K562 (cell line): ENCODE results near the gene GPR153. TPM values are rescaled to one million over a fixed set of nuclear protein-coding genes. Genes with fewer than 3 reads are reported as not detected.

Experiments used
- ATAC-seq: fragments of 200-7000 bp; cut with Tn5 transposase; 3 replicates; pipeline ENCODE4 v1.9.1; 2020; ENCODE audit warnings: moderate library complexity
- BruUV-seq: library from RNA; stranded (reverse); fragments of 400-500 nt; replicated peaks from 2 replicates; lab custom pipeline; 2021; lab: Mats Ljungman, UMichigan
- CTCF ChIA-PET: fragments of 300-600 bp; formaldehyde crosslinking; extraction: SDS; loops from one replicate; lab custom pipeline; 2021; ENCODE audit warnings: low intra/inter-chr PET ratio; lab: Yijun Ruan, JAX
- POLR2A ChIA-PET: fragments of 300-600, 350-650 bp; sonication (Branson Sonifier 250); formaldehyde crosslinking; extraction: SDS; loops from one replicate; lab custom pipeline; 2021; ENCODE audit warnings: antibody characterized with exemption, inconsistent platforms; lab: Yijun Ruan, JAX
- DNase-seq, 4 experiments: peaks; one replicate each; pipeline versions ENCODE4 v3.0.0 to v3.0.0-alpha.2; 2011 to 2018; ENCODE audit warnings: low spot score in 3 of 4, mixed read lengths in 3 of 4; ENCODE audit errors: extremely low read depth in 1 of 4
- FAIRE-seq: peaks from 2 replicates; lab custom pipeline; 2011; peaks lifted over from hg19 to GRCh38; lab: Jason Lieb, UNC
- H2AFZ ChIP-seq: 2 replicates; pipeline ENCODE4 v1.6.0; 2011; ENCODE audit warnings: low read depth, low read length, control low read depth, inconsistent platforms
- H3K27ac ChIP-seq: fragments of 200-600 bp; 3 replicates; pipeline ENCODE4 v1.8.0; 2011; ENCODE audit warnings: low read depth, mild to moderate bottlenecking, control low read depth, inconsistent platforms, low read length, moderate library complexity, mixed read lengths; ENCODE audit errors: extremely low read depth
- H3K27me3 ChIP-seq, 2 experiments: fragments of 300-600 bp in 1 of 2; 2 replicates in 1 of 2; 3 replicates in 1 of 2; pipeline versions ENCODE4 v1.6.0 to v1.8.0; 2011; ENCODE audit warnings: inconsistent platforms in 2 of 2, low read length in 2 of 2, mild to moderate bottlenecking in 1 of 2, mixed read lengths in 1 of 2, moderate library complexity in 1 of 2; ENCODE audit not compliant: control insufficient read depth in 2 of 2, insufficient read depth in 2 of 2
- H3K36me3 ChIP-seq: fragments of 300-600 bp; 3 replicates; pipeline ENCODE4 v1.8.0; 2011; ENCODE audit warnings: mild to moderate bottlenecking, low read length, inconsistent platforms; ENCODE audit not compliant: control insufficient read depth, insufficient read depth
- H3K4me1 ChIP-seq, 2 experiments: fragments of 200-600 bp in 1 of 2; replicated peaks in 1 of 2; 2 replicates in 1 of 2; 3 replicates in 1 of 2; pipeline versions ENCODE4 v1.5.1 to v1.8.0; 2011; ENCODE audit warnings: inconsistent platforms in 2 of 2, low read length in 2 of 2, mild to moderate bottlenecking in 1 of 2, mixed read lengths in 1 of 2, moderate library complexity in 1 of 2; ENCODE audit not compliant: control insufficient read depth in 2 of 2, insufficient read depth in 2 of 2
- H3K4me2 ChIP-seq: 2 replicates; pipeline ENCODE4 v1.6.1; 2011; ENCODE audit warnings: low read length, control low read depth, inconsistent platforms, mixed read lengths; ENCODE audit not compliant: insufficient read depth
- H3K4me3 ChIP-seq: fragments of 200-600 bp; sonication (generic), shearing (Covaris generic); 2 replicates; pipeline ENCODE4 v1.5.1; 2016; ENCODE audit warnings: control low read depth, inconsistent platforms
- H3K79me2 ChIP-seq: fragments of 200-600 bp; 3 replicates; pipeline ENCODE4 v1.8.0; 2011; ENCODE audit warnings: low read length, inconsistent platforms; ENCODE audit not compliant: control insufficient read depth, insufficient read depth
- H3K9ac ChIP-seq, 2 experiments: 2 replicates each; pipeline versions ENCODE4 v1.6.0 to v1.6.1; 2011; ENCODE audit warnings: low read depth in 2 of 2, low read length in 2 of 2, control low read depth in 1 of 2, inconsistent platforms in 1 of 2, mild to moderate bottlenecking in 1 of 2, mixed read lengths in 1 of 2; ENCODE audit not compliant: insufficient read depth in 1 of 2
- H3K9me1 ChIP-seq: one replicate; pipeline ENCODE4 v1.6.0; 2011; ENCODE audit warnings: inconsistent platforms, mild to moderate bottlenecking, low read length, moderate library complexity; ENCODE audit not compliant: control insufficient read depth, insufficient read depth
- H3K9me3 ChIP-seq: replicated peaks from 2 replicates; pipeline ENCODE4 v1.5.1; 2011; ENCODE audit warnings: low read depth, low read length, inconsistent platforms; ENCODE audit not compliant: control insufficient read depth, insufficient read depth
- H4K20me1 ChIP-seq: replicated peaks from 2 replicates; pipeline ENCODE4 v1.6.1; 2011; ENCODE audit warnings: low read length, inconsistent platforms, mixed read lengths; ENCODE audit not compliant: control insufficient read depth, insufficient read depth
- HOMEZ ChIP-seq: fragments of 250-450 bp; sonication (Bioruptor Pico); IDR thresholded peaks from 2 replicates; pipeline ENCODE4 v1.4.0; 2020; ENCODE audit warnings: mild to moderate bottlenecking, moderate library complexity
- HOXB6 ChIP-seq: fragments of 250-450 bp; sonication (Bioruptor Pico); IDR thresholded peaks from 2 replicates; pipeline ENCODE4 v1.5.1; 2022; ENCODE audit warnings: mild to moderate bottlenecking, borderline replicate concordance
- POLR2AphosphoS2 ChIP-seq: IDR thresholded peaks from 2 replicates; pipeline ENCODE4 v1.6.1; 2012; ENCODE audit warnings: low read length, improper control_type of control experiment
- POLR2G ChIP-seq: fragments of 200-400 bp; formaldehyde crosslinking; IDR thresholded peaks from 2 replicates; pipeline ENCODE4 v1.6.1; 2017; ENCODE audit warnings: low read depth, mild to moderate bottlenecking, antibody characterized with exemption, low read length, moderate library complexity
- RBFOX2 ChIP-seq: fragments of 200-400 bp; formaldehyde crosslinking; IDR thresholded peaks from 2 replicates; pipeline ENCODE4 v1.6.1; 2017; ENCODE audit warnings: low read depth, mild to moderate bottlenecking, low read length, moderate library complexity
- ZNF263 ChIP-seq: sonication (generic); formaldehyde crosslinking; IDR thresholded peaks from 2 replicates; pipeline ENCODE4 v1.8.0; 2022; ENCODE audit warnings: mild to moderate bottlenecking, missing genetic modification reagents, borderline replicate concordance
- WGBS: fragments of 100-300 bp; shearing (Covaris generic); methylation state at CpG from one replicate; pipeline ENCODE4 v1.1.6; 2016; ENCODE audit warnings: low coverage, mixed read lengths; ENCODE audit not compliant: insufficient coverage; ENCODE audit errors: missing lambda C conversion rate; 5-methylcytosine and 5-hydroxymethylcytosine counted together
- in situ Hi-C: fragments of 300-500 bp; cut with MboI; formaldehyde crosslinking; loops from 4 replicates; pipeline ENCODE4 v1.15.0; 2018; ENCODE audit warnings: inconsistent platforms, mixed read lengths
- intact Hi-C: fragments of 100-400 bp; cut with micrococcal nuclease; formaldehyde crosslinking; loops from 2 replicates; pipeline ENCODE4 v1.14.2; 2022
- polyA plus RNA-seq, 8 experiments: library from polyadenylated mRNA; depleted of rRNA in 4 of 8; stranded (reverse) in 5 of 8; unstranded in 3 of 8; fragments of >200 nt; fragmentation: Nextera tagmentation in 2 of 8; fragmentation: Illumina TruSeq in 1 of 8; extraction: Ambion mirVana in 2 of 8; extraction: Trizol in 1 of 8; gene quantifications; 2 replicates each; pipeline versions ENCODE4 v1.2.1 to v1.2.3, GENCODE V29; 2011 to 2014; ENCODE audit warnings: inconsistent platforms in 1 of 8, missing spikeins in 1 of 8
- total RNA-seq, 7 experiments: library from RNA; depleted of rRNA in 6 of 7; stranded (reverse); fragments of >200 nt in 6 of 7; fragmentation: Illumina TruSeq in 2 of 7; extraction: Trizol in 2 of 7; gene quantifications; 2 replicates each; pipeline versions ENCODE4 v1.2.1 to v1.2.3, GENCODE V29; 2011 to 2021; ENCODE audit warnings: low replicate concordance in 1 of 7
- TF ChIP-seq, protein P1 (sequence below), 2 experiments: IDR thresholded peaks; 2 replicates each; pipeline ENCODE4 v1.6.1; 2012; ENCODE audit warnings: improper control_type of control experiment in 2 of 2, low read depth in 2 of 2, low read length in 2 of 2, borderline replicate concordance in 1 of 2

The GPR153 gene
- total and polyA plus RNA-seq, 9 of the 15 experiments (the other 6 are each of a cell fraction or from before 2014, with no cell fraction given): 0.01 to 1.5 (median 0.51) TPM

DNA sequence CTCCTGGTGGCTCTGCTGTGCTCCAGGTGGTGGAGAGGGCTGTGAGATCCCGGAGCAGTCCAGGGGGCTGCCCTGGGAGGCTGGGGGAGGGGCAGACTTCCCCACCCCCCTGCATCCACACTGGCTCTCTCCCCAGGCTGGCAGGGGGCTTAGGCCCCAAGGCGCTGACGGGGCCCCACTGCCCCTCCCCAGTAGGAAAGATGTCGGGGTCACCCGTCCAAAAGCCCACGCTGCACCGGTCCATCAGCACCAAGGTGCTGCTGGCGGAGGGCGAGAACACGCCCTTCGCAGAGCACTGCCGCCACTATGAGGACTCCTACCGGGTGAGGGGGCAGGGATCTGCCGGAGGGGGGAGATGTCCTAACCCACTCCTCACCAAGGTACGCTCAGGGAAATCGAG is 49.2 kb downstream of the GPR153 start (continued):
- no peak for TF ChIP-seq HOMEZ (CRISPR knock-in tag)
- no peak for TF ChIP-seq ZNF263 (CRISPR knock-in tag)
- TF ChIP-seq, protein P1, sequence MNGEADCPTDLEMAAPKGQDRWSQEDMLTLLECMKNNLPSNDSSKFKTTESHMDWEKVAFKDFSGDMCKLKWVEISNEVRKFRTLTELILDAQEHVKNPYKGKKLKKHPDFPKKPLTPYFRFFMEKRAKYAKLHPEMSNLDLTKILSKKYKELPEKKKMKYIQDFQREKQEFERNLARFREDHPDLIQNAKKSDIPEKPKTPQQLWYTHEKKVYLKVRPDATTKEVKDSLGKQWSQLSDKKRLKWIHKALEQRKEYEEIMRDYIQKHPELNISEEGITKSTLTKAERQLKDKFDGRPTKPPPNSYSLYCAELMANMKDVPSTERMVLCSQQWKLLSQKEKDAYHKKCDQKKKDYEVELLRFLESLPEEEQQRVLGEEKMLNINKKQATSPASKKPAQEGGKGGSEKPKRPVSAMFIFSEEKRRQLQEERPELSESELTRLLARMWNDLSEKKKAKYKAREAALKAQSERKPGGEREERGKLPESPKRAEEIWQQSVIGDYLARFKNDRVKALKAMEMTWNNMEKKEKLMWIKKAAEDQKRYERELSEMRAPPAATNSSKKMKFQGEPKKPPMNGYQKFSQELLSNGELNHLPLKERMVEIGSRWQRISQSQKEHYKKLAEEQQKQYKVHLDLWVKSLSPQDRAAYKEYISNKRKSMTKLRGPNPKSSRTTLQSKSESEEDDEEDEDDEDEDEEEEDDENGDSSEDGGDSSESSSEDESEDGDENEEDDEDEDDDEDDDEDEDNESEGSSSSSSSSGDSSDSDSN (IDR thresholded peaks at IDR 0.05; ENCODE audit: borderline replicate concordance in 1 of 2, low read depth in 2 of 2, low read length in 2 of 2): no peak
- no peak for TF ChIP-seq HOXB6 (CRISPR knock-in tag)
- TF ChIP-seq, all 486 proteins: peak for 0

DNA sequence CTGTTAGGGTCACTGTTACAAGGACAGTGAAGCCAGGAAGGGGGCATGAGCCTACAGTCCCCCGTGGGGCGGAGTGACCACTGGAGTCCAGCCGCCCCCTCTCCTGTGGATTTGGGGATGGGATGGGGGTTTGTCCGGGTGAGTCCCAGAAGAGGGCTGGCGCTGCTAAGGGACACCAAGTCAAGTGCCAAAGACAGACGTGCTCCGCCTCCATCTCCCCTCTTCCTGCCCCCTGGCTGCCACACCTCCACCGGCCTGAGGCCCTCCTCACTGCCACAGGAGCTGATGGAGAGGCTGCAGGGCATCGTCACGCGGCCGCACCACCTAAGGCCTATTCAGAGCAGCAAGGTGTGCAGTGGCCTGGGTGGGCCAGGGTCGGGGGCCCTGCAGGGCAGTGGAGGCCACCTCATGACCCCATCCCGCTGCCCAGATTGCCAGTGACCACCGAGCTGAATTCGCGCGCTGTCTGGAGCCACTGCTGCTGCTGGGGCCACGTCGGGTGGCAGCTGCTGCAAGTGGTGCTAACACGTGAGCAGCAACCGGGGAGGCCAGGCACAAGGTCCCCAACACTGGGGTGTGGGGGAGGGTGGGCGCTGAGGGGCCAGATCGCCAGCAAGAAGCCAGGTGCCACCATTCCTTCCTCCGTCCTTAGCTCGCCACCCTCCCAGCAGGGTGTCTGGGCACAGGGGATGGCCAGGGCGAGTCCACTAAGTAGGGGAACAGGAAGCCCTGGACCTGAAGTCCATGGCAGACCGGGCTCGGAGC is 50.1 kb downstream of the GPR153 start:
- H3K79me2 ChIP-seq: peaks cover 46% of the 10 kb centered on the region
- in situ Hi-C loops: no loop called here
- no peak overlapping the region for H3K27ac ChIP-seq
- peak overlapping the region in 1 of 2 experiments; percentile 95; a peak in 2 of 4 replicates for H3K9ac ChIP-seq
- no peaks in the 10 kb centered on the region for H3K27me3 ChIP-seq
- no peak overlapping the region for H3K4me2 ChIP-seq
- intact Hi-C loops: no loop called here
- peaks cover 61% of the 10 kb centered on the region; the same call in 2 of the 3 replicates for H3K36me3 ChIP-seq
- WGBS: 96% methylated on average over 26 of the region's 29 CpGs
- CTCF ChIA-PET: no interaction called here
- BruUV-seq: no TSS peak
- H3K9me1 ChIP-seq: peaks cover 4% of the 10 kb centered on the region
- FAIRE-seq (no peak), ATAC-seq (no peak), DNase-seq (no peak)
- H3K9me3 ChIP-seq: no peaks in the 10 kb centered on the region
- H2AFZ ChIP-seq: no peak overlapping the region
- POLR2A ChIA-PET: interaction anchor here (0.6 to 1.9 kb wide), 6 partner anchors 7 to 577 kb away, joined by 3 to 6 read pairs (median 3); no protein-coding TSS in a partner anchor
- H3K4me1 ChIP-seq: peaks cover 6 to 63% of the 10 kb centered on the region in 2 experiments; a peak in 4 of 5 replicates
- H3K4me3 ChIP-seq: no peak overlapping the region
- H4K20me1 ChIP-seq: no peaks in the 10 kb centered on the region
- TF ChIP-seq POLR2AphosphoS2: no peak
- peak; percentile 40; the same call in 1 of the 2 replicates for TF ChIP-seq POLR2G
- TF ChIP-seq RBFOX2: 0 out of 2 replicates have a peak, but pooled peaks have one; percentile 16
